Colon (tissue), 2 donors: ENCODE results near the gene GNE.

Experiments used
- FAIRE-seq: peaks from 2 replicates; lab custom pipeline; 2012; peaks lifted over from hg19 to GRCh38; lab: Jason Lieb, UNC
- donor health status: control.
- donor health status: control.

Gene GNE

GRCh38 chr9:36169166-36169565, 89.1 kb downstream of the GNE start, which contains the start of gene CCIN:
TSS of gene CCIN (plus strand) at chr9:36169388. CDS start at chr9:36169503, 115 bp downstream.
- FAIRE-seq: no peak

- FAIRE-seq: no peak
Measured at GRCh38 chr9:36166168-36166927, 91.9 kb downstream of the GNE start.

DNA sequence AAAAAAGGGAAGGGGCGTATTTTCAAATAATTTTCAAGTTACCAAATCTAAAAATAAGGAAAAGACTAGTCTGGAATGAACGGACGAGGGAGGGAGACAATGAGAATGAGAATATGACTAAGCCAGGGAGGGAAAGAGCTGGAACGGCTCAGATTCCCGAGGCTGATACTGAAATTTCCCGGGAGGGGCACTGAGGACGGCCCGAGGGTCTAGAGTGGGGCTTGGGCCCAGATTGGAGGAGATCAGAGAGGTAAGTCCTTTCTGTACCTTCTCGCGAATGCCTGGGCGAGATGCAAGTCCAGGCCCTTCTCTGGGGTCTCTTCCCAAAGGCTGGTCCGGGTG, 92.5 kb downstream of the GNE start:
- no peak for FAIRE-seq

- no peak for FAIRE-seq
Measured at GRCh38 chr9:36164989-36165388, 93.3 kb downstream of the GNE start.
